LNCAP (cell line): Measurements from ENCODE around the gene LHPP.

Experiments used
- TF ChIP-seq, protein P1 (sequence below): fragments of 450-650 bp; IDR thresholded peaks from 2 replicates; pipeline ENCODE4 v1.5.1; 2017; ENCODE audit warnings: mild to moderate bottlenecking

The LHPP gene

DNA sequence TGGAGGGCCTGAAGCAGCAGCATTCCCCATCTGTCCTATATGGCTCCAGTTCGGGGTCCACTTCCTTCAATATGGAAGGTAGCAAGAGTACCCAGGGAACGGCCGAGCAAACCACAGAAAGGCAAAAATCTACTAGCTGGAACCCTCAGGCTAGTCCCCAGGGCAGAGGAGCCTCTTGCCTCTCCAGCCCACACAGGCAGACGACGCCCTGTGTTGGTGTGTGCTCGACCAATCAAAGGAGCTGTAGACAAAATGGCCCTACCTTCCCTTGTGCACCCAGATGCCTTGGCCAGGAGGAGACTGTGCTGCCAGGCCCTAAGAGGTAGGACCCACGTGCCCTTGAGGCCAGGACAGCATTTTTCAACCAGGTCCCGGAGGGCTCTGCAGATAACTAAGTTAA lies 191.1 kb downstream of the LHPP start:
- TF ChIP-seq, protein P1, sequence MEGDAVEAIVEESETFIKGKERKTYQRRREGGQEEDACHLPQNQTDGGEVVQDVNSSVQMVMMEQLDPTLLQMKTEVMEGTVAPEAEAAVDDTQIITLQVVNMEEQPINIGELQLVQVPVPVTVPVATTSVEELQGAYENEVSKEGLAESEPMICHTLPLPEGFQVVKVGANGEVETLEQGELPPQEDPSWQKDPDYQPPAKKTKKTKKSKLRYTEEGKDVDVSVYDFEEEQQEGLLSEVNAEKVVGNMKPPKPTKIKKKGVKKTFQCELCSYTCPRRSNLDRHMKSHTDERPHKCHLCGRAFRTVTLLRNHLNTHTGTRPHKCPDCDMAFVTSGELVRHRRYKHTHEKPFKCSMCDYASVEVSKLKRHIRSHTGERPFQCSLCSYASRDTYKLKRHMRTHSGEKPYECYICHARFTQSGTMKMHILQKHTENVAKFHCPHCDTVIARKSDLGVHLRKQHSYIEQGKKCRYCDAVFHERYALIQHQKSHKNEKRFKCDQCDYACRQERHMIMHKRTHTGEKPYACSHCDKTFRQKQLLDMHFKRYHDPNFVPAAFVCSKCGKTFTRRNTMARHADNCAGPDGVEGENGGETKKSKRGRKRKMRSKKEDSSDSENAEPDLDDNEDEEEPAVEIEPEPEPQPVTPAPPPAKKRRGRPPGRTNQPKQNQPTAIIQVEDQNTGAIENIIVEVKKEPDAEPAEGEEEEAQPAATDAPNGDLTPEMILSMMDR = no peak

DNA sequence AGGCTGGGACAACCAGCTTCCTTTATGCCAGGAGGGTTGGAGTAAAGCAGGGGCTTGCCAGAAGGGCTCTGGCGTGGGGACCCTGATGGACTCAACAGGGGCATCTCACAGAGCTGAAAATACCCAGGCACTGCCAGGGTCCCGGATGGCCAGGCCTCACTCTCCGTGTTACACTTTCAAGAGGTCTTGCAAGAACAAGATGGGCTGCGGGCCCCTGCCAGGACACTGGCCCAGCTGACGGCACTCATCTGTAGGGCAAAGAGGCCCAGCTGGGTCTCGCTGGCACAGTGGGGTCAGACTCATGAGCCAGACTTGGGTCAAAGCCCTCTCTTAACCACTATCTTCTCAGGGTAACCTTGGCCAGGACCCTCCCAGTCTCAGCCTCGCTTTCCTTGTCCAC lies 191.7 kb downstream of the LHPP start:
- TF ChIP-seq, protein P1 = no peak

DNA sequence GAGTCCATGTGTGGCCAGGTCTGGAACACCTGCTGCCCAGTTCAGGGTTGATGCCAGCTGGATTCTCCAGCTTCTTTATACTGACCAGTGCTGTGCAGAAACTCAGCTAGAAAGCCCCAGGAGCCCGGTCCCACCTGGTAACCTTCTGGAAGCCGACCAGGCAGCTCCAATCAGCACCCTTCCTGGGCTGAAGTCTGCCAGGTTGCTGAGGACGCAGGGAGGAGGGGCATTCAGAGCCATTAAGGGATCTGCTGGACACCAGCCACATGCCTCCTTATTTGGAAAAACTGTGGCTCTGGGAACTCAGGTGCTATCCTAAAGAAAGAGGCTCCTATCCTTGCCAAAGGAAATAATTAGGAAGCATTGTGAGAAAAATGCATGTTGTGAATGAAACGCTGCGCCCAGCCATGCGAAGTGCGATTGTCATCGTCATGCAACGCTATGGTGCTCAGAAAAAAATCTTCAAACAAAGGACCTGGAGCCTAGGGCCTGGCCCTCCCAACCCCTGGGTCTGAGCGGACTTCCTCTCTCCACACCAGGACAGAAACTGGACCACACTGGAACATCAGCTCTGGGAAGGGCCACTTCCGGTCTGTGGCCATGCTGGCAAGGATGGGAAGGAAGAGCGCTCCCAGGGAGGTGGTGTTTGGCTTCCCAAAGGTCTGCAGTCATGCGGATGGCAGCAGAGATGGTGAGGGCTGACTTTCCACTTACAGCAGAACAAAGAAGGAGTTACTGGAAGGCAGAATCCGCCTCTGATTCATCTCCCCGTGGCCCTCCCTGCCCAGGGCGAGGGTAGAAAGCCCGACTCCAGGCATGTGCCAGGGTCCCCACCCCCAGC lies 192.4 kb downstream of the LHPP start:
- TF ChIP-seq, protein P1 = no peak

DNA sequence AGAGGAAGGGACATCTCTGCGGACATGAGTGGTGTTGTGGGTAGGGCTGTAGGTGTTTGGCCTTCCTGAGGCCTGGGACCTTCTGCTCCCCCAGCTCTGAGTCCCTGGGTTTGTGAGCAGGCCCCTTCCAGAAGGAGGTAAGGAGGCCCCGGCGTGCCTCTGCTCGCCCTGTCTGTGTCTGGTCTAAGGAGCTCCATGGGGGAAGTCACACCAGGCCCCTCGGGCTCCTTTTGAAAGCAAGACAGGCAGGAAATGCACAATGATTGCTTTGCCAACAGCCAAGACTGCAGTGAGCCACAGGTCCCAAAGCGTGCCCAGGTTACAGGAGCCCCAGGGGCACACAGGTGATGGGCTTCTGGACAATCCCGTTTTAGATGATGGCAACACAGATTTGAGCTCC lies 193.1 kb downstream of the LHPP start:
- TF ChIP-seq, protein P1 = no peak

DNA sequence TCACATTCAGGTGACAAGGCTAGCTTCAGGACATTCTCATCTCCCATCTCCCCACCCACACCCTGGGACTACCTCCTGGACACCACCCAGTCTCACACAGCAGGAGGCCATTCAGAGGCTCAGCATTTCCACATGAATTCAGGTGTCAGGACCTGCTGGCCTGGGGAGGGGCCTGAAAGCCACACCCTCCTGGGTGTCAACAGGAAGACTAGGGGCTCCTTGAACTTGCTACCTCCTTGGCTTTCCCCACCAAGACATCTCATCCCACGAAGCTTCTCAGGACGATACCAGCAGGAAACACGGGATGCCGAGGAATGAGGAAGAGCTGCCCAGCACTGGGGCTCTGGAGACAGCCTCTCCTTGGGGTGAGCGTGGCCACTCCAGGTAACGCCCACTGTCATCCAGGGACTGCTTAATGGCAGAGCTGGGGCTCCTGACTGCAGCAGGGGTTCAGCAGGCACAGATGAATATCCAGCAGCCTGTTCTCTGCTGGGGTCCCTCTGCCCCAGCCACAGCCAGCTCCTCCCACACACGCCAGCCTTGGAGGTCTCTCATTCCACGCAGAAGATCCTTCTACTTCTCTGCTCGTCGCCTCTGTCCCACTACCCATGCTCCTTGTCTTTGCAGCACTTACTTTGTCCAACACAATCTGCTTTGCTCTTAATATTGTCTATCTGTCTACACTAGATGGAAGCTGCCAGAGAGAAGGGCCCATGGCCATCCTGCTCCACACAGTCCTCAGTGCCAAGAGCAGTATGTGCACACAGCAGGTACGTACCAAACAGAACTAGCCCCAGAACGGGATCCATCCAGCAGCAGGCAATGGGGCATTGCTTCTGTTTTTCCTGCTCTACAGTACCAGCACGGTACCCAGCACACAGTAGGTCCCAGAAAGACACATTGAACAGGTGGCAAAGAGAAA lies 193.8 kb downstream of the LHPP start:
- TF ChIP-seq, protein P1 = no peak

DNA sequence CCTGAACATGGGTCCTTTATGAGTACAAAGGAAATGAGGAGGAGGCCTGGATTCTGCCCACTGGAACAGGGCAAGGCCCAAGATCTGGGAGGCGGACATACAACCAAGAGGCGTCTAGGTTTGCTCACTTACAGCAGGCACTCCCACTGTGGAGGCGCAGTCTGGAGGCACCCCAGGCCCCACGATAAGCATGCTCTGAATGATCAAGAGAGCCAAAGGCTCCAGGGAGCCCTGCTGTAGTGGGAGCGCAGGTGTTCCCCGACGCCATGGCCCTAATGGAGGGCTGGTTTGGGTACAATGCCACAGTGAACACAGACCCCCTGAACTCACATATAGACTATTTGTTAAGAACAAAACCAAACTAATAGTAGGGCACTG lies 194.5 kb downstream of the LHPP start:
- TF ChIP-seq, protein P1 = no peak

DNA sequence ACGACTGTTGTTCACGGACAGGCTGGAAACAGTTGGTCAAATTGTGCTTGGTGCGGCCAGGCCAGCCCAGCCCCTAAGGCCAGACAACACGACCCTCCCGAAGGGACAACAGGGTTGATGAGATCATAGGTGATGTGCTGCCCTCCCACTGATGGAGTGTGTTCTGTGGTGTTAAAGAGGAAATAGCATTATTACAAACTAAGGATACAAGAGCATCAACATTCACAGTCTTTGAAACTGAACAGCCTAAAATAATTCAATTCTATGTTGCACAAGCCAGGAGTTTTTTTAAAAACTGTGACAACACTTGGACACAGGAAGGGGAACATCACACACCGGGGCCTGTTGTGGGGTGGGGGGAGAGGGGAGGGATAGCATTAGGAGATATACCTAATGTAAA lies 194.9 kb downstream of the LHPP start:
- TF ChIP-seq, protein P1 = no peak
